NCI-H2081 (cell line): ENCODE results near the gene SCGB1A1.
"Not testable (repeated sequence)": the region's sequence is repeated elsewhere in the genome, so short reads cannot be mapped to it uniquely, and the experiment has no call there.

Experiments used
- DNase-seq, 2 experiments: peaks; one replicate each; lab custom pipeline; 2025; lab: John Stamatoyannopoulos, UW

Gene SCGB1A1, protein sequence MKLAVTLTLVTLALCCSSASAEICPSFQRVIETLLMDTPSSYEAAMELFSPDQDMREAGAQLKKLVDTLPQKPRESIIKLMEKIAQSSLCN

GRCh38 chr11:62418733-62419132 is at the start of gene SCGB1A1:
TSS of gene SCGB1A1 (plus strand) at chr11:62419033. CDS start at chr11:62419096, 63 bp downstream.
- DNase-seq = no peak

DNA sequence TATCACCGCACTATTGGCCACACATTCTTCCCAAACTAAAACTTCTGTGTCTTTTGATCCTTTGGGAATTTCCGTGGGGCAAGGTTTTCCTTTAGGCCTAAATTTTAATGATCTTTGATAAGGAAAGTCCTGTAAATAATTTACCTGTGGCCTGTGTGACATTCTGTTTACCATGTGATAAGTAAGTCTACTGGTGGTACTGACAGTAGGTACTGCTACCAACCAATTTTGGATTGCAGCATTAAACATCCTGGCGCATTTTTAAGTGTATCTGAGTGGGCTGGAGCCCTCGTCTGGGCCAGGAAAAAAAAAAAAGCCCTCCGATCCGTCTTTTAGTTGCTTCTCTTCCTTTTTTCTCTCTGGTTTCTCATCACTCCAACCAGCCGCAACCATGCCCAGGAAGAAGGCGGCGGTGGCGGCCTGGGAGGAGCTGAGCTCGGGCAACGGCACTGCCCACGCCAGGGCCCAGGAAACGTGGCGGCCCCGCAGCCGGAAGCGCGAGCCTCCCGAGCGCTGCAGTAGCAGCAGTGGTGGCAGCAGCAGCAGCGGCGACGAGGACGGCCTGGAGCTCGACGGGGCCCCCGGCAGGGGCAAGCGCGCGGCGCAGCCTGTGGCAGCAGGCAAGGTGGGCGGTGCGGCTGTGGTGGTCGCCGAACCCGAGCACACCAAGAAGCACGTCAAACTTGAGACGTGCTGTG is 47.9 kb upstream of the SCGB1A1 start:
- no peak for DNase-seq

- DNase-seq = no peak
Measured at GRCh38 chr11:62372871-62373270, 46.0 kb upstream of the SCGB1A1 start.

GRCh38 chr11:62373464-62374119 is 45.2 kb upstream of the SCGB1A1 start:
- DNase-seq = no peak

- no peak for DNase-seq
Measured at GRCh38 chr11:62374801-62375200, 44.0 kb upstream of the SCGB1A1 start.

DNA sequence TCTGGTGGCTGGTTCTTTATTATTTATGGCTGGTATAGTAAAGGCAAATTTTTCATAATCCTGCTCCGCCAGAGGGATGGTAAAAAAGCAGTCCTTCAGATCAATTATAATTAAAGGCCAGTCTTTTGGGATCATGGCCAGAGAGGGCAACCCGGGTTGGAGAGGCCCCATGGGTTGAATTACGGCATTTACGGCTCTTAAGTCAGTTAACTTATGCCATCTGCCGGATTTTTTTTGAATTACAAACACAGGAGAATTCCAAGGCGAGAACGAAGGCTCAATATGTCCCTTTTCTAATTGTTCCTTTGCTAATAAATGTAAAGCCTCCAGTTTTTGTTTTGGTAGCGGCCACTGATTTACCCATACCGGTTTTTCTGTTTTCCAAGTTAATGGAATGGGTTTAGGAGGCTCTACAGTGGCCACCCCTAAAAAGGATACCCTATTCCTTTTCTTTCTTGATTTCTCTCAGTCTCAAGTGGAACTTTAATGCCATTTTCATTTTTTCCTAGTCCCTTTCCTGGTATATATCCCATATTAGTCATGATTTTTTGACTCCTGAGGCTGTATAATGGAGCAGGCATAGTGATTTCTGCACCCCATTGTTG is 40.3 kb upstream of the SCGB1A1 start:
- DNase-seq = peak; percentile 46

DNA sequence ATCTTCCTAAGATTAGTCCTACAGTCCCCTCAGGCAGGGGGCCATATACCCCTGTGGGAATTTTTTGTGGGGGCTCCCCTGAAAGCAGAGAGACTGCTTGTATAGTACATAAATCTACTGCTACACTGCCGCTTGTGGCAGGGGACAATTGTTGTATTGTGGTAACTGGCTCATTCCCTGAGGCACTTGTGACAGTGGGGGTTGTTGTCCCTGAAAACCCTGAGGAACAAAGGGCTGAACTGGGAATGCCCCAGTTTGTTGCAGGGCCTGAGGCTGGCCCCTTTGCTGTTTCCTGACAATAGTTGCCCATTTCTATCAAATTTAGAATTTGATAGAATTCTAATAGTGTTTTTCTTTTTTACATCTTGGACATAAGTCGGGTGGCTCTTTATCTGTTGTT is 39.2 kb upstream of the SCGB1A1 start:
- DNase-seq = not testable (repeated sequence)

- DNase-seq = peak; percentile 69 to 80
Measured at GRCh38 chr11:62380821-62381245, 38.0 kb upstream of the SCGB1A1 start.

DNA sequence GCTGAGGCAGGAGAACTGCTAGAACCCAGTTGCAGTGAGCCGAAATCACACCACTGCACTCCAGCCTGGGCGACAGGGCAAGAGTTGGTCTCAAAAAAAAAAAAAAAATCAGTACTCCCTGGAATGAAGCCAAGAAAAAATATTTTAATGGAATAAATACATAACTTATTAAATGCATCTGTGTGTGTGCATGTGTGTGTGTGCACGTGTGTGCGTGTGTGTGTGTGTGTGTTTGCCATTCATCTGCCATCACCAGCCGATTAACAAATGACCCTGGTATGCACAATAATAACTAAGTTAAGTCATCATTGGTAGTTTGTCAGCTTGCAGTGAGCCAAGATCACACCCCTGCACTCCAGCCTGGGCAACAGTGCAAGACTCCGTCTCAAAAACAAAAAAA is 35.0 kb upstream of the SCGB1A1 start:
- no peak for DNase-seq

DNA sequence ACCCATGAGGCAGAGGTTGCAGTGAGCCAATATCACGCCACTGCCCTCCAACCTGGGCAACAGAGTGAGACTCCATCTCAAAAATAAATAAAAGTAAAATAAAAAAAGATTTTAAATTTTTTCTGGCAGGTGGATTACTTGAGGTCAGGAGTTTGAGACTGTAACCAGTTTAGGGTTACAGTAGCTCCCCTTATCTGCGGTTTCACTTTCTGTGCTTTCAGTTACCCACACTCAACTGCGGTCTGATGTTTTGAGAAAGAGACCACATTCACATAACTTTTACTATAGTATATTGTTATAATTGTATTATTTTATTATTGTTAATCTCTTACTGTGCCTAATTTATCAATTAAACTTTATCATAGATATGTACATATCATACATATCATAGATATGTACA is 32.8 kb upstream of the SCGB1A1 start:
- not testable (repeated sequence) for DNase-seq

DNA sequence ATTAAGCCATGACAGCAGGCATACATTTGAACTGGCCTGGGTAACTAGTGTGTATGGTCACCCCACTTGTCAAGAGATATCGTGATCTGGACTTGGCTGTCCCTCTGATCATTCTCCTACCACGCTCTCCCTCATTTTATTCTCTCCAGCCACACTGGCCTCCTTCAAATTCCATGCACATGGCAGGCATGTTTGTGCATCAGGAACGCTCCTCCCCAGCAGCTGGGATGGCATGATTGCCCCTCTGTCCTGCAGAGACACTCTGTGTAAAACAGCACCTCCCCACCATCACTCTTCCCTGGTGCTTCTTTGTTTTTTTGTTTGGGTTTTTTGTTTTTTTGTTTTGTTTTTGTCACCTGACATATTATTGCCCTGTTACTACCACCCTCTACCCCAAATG is 31.5 kb upstream of the SCGB1A1 start:
- DNase-seq = no peak

DNA sequence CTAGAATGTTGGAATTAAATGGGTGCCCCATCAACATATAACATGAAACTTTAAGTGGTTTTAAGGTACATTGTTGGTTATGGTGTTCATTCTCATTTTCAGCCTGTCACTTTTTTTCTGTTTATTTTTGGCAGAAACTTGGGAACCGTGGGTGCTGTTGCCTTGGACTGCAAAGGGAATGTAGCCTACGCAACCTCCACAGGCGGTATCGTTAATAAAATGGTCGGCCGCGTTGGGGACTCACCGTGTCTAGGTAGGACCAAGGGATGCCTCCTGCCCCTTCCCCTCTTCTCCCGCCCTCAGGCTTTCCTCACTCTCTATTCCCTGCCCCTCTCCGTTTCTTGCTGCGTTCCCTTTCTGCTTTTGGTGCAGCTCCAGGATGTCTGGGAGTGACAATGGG is 29.8 kb upstream of the SCGB1A1 start:
- no peak for DNase-seq

- no peak for DNase-seq
Measured at GRCh38 chr11:62390237-62390636, 28.6 kb upstream of the SCGB1A1 start.

DNA sequence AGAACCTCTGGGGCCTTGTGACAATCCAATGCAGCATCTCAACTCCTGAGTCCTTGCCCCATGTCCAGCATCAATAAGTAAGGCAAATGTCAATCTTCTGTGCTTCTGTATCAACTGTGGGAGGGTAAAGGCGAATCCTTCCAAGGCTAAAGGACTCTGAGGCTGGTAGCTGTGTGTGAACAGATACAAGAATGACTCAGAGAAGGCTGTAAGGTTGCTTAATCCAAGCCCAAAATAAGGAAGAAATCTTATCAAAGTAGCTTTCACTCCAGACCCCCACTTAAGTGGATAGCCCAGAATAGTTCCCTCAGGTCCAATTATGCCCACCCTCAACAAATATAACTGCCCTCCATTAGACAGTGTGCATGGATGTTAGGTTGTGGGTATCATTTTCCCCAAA is 28.1 kb upstream of the SCGB1A1 start:
- DNase-seq = no peak

GRCh38 chr11:62391642-62392425 is 27.0 kb upstream of the SCGB1A1 start:
- no peak for DNase-seq

DNA sequence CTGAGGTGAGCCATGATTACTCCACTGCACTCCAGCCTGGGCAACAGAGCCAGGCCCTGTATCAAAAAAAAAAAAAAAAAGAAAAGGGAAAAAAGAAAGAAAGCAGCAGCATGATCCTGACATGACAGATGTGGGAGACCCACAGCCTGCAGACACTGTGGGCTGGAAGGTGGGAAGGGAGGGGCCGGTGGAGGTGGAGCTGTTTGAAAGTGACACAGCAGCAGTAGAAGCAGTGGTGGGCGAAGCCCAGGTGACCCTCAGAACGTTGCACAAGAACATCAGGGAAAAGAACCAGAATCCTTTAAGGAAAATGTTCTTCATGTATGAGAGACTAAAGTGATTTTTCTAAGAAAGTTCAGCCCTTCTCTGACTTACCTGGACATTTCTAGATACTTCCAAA is 26.3 kb upstream of the SCGB1A1 start:
- no peak for DNase-seq

DNA sequence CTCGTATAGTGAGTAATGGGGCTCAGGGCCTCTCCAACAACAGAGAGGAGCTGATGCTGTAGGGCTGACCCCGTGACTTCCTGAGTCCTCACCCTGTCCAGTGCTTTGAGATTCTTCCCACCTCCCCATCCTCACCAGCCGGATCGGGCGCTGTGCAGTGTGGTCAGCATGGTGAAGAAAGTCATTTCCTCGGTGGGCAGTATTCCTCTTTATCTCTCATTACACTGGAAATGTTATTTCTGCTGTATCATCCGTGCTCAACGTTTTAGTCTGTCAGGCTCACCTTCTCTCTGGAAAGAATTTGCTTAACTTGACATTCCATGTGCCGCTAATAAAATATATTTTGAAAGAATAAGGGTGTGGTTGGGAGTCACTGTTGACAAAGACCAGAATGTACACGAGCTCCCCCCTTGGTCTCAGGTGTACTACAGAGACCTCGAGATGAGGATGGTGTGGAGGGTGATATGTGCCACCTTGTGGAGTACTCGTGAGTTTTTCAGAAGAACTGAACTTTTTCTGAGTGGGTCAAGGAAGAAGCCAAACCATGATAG is 25.7 kb upstream of the SCGB1A1 start:
- no peak for DNase-seq

GRCh38 chr11:62393735-62394134 is 25.1 kb upstream of the SCGB1A1 start:
- DNase-seq = no peak

- peak; percentile 75 to 80 for DNase-seq
Measured at GRCh38 chr11:62394825-62395538, 23.9 kb upstream of the SCGB1A1 start.

DNA sequence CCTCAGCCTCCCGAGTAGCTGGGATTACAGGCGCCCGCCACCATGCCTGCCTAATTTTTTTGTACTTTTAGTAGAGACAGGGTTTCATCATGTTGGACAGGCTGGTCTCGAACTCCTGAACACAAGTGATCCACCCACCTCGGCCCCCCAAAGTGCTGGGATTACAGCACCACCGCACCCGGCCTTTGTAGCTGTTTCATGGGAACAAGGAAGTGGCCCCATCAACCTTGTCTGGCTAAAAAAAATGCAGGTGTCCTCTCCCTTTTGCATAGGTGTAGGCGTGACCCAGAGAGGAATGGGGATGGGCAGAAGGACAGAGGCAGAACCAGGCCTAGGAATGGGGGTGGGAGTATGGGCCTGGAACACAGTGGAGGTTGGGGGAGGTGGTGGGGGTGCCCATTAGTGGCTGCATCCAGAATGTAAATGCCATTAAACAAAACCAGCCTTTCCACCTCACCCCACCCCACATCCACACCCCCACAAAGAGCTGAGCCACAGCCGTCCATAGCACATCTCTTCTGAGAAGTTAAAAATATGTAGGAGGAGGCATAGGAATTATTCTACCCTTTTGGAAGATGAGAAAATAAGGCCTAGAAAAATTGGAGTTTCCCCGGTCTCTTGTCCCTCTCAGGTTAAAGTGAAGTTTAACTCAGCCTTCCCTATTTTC is 22.8 kb upstream of the SCGB1A1 start:
- no peak for DNase-seq
